Loucy (cell line): ENCODE data around the gene FHIT.

ENCODE experiments used
- H2AFZ ChIP-seq: fragments of 200-600 bp; sonication (generic); 2 replicates; pipeline ENCODE4 v1.6.0; 2016; ENCODE audit warnings: antibody characterized with exemption, mild to moderate bottlenecking, low read length, moderate library complexity
- H3F3A ChIP-seq: fragments of 200-600 bp; 2 replicates; pipeline ENCODE4 v1.6.0; 2016; ENCODE audit warnings: antibody characterized with exemption, low read depth, mild to moderate bottlenecking
- H3K27me3 ChIP-seq: fragments of 200-600 bp; sonication (generic); 2 replicates; pipeline ENCODE4 v1.6.1; 2014; ENCODE audit warnings: low read length, mild to moderate bottlenecking; ENCODE audit not compliant: insufficient read depth, poor library complexity, severe bottlenecking
- H3K36me3 ChIP-seq: fragments of 200-600 bp; sonication (generic); 2 replicates; pipeline ENCODE4 v1.6.1; 2016; ENCODE audit warnings: low read length; ENCODE audit not compliant: insufficient read depth
- H3K4me1 ChIP-seq: fragments of 200-600 bp; sonication (generic); 2 replicates; pipeline ENCODE4 v1.5.1; 2014; ENCODE audit warnings: low read length, mild to moderate bottlenecking; ENCODE audit not compliant: insufficient read depth, poor library complexity, severe bottlenecking
- H3K4me2 ChIP-seq: fragments of 200-600 bp; sonication (generic); 2 replicates; pipeline ENCODE4 v1.6.0; 2014; ENCODE audit warnings: antibody characterized with exemption, low read length, low read depth, mild to moderate bottlenecking; ENCODE audit not compliant: poor library complexity, severe bottlenecking
- H3K4me3 ChIP-seq: fragments of 200-600 bp; sonication (generic); 2 replicates; pipeline ENCODE4 v1.5.1; 2014; ENCODE audit warnings: low read length, mild to moderate bottlenecking, mixed read lengths; ENCODE audit not compliant: poor library complexity, severe bottlenecking
- H3K79me2 ChIP-seq: fragments of 200-600 bp; sonication (generic); 2 replicates; pipeline ENCODE4 v1.6.1; 2014; ENCODE audit warnings: low read length; ENCODE audit not compliant: insufficient read depth
- H3K9ac ChIP-seq: fragments of 200-600 bp; sonication (generic); 2 replicates; pipeline ENCODE4 v1.6.0; 2014; ENCODE audit warnings: mild to moderate bottlenecking, low read depth, low read length, moderate library complexity; ENCODE audit not compliant: poor library complexity, severe bottlenecking
- H3K9me2 ChIP-seq: fragments of 200-600 bp; sonication (generic); replicated peaks from 2 replicates; pipeline ENCODE4 v1.6.1; 2016; ENCODE audit warnings: low read depth, low read length, mixed read lengths
- H3K9me3 ChIP-seq: fragments of 200-600 bp; sonication (generic); 2 replicates; pipeline ENCODE4 v1.6.1; 2014; ENCODE audit warnings: mild to moderate bottlenecking, antibody characterized with exemption, low read length, low read depth; ENCODE audit not compliant: insufficient read depth
- H4K20me1 ChIP-seq: fragments of 200-600 bp; sonication (generic); 2 replicates; pipeline ENCODE4 v1.6.0; 2014; ENCODE audit warnings: antibody characterized with exemption, low read length, mild to moderate bottlenecking; ENCODE audit not compliant: insufficient read depth, poor library complexity, severe bottlenecking
- EZH2phosphoT487 ChIP-seq: fragments of 200-600 bp; IDR thresholded peaks from 2 replicates; pipeline ENCODE4 v1.6.1; 2018; ENCODE audit warnings: antibody characterized with exemption, mild to moderate bottlenecking, moderate library complexity, borderline replicate concordance
- TF ChIP-seq, protein P1 (sequence below): fragments of 200-600 bp; sonication (generic); conservative IDR thresholded peaks from 2 replicates; pipeline ENCODE4 v1.5.1; 2014; ENCODE audit warnings: mild to moderate bottlenecking, antibody characterized with exemption, low read length

FHIT gene

GRCh38 chr3:60033901-60034453, 1217.3 kb downstream of the FHIT start:
- no peak overlapping the region for H3K9ac ChIP-seq
- H2AFZ ChIP-seq = no peak overlapping the region
- H3K4me1 ChIP-seq = no peaks in the 10 kb centered on the region
- H3K9me3 ChIP-seq = no peaks in the 10 kb centered on the region
- H3K79me2 ChIP-seq = no peaks in the 10 kb centered on the region
- no peaks in the 10 kb centered on the region for H4K20me1 ChIP-seq
- H3K9me2 ChIP-seq = no peaks in the 10 kb centered on the region
- TF ChIP-seq, protein P1, sequence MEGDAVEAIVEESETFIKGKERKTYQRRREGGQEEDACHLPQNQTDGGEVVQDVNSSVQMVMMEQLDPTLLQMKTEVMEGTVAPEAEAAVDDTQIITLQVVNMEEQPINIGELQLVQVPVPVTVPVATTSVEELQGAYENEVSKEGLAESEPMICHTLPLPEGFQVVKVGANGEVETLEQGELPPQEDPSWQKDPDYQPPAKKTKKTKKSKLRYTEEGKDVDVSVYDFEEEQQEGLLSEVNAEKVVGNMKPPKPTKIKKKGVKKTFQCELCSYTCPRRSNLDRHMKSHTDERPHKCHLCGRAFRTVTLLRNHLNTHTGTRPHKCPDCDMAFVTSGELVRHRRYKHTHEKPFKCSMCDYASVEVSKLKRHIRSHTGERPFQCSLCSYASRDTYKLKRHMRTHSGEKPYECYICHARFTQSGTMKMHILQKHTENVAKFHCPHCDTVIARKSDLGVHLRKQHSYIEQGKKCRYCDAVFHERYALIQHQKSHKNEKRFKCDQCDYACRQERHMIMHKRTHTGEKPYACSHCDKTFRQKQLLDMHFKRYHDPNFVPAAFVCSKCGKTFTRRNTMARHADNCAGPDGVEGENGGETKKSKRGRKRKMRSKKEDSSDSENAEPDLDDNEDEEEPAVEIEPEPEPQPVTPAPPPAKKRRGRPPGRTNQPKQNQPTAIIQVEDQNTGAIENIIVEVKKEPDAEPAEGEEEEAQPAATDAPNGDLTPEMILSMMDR = no peak
- TF ChIP-seq EZH2phosphoT487 = no peak
- H3K36me3 ChIP-seq = no peaks in the 10 kb centered on the region
- no peaks in the 10 kb centered on the region for H3F3A ChIP-seq
- no peaks in the 10 kb centered on the region for H3K27me3 ChIP-seq
- H3K4me3 ChIP-seq = no peak overlapping the region
- no peak overlapping the region for H3K4me2 ChIP-seq

DNA sequence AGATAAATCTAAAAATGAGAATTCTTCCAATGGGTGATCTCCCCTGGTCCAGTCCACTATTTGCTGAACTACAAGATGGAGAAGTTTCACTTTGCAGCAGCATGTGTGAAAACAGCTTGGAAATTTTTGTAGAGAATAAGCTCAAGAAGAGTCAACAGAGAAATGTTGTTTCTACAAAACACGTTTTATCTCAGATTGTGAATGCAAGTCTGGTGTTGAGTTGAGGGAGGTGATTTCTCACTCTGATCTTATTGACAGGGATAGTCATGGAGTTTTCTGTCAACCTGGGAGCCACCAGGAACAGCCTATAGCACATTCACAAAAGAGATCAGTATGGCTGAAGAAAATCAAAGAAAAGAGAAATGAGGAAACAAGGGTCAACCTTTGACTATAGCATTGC, 1220.3 kb downstream of the FHIT start:
- TF ChIP-seq, protein P1 = no peak
- TF ChIP-seq EZH2phosphoT487 = no peak
- Histone ChIP-seq H2AFZ (no peak overlapping the region), H3K9ac (no peak overlapping the region), H3K4me1 (peaks cover 4% of the 10 kb centered on the region), H3K9me2 (no peaks in the 10 kb centered on the region), H3K4me2 (no peak overlapping the region), H3F3A (no peaks in the 10 kb centered on the region), H3K4me3 (no peak overlapping the region), H3K79me2 (no peaks in the 10 kb centered on the region), H3K27me3 (no peaks in the 10 kb centered on the region), H4K20me1 (no peaks in the 10 kb centered on the region), H3K36me3 (no peaks in the 10 kb centered on the region), H3K9me3 (no peaks in the 10 kb centered on the region)

- H2AFZ ChIP-seq = no peak overlapping the region
- TF ChIP-seq, protein P1 = no peak
- TF ChIP-seq EZH2phosphoT487 = no peak
- no peaks in the 10 kb centered on the region for H3K36me3 ChIP-seq
- no peaks in the 10 kb centered on the region for H3K79me2 ChIP-seq
- H3K9me2 ChIP-seq = no peaks in the 10 kb centered on the region
- no peaks in the 10 kb centered on the region for H3K9me3 ChIP-seq
- no peak overlapping the region for H3K4me2 ChIP-seq
- H3K4me3 ChIP-seq = no peak overlapping the region
- H3K27me3 ChIP-seq = no peaks in the 10 kb centered on the region
- no peaks in the 10 kb centered on the region for H4K20me1 ChIP-seq
- no peaks in the 10 kb centered on the region for H3F3A ChIP-seq
- peaks cover 17% of the 10 kb centered on the region for H3K4me1 ChIP-seq
- H3K9ac ChIP-seq = no peak overlapping the region
Measured at GRCh38 chr3:60028233-60028632, 1223.0 kb downstream of the FHIT start.
